SK-N-SH treated with all-trans-retinoic acid at 6 μM for 48 hours (cell line): Measurements from ENCODE around the gene CALN1.

Experiments used
- ARNTL ChIP-seq: fragments of 450-650 bp; formaldehyde crosslinking; IDR thresholded peaks from 2 replicates; pipeline ENCODE4 v1.5.0; 2020; ENCODE audit warnings: low read depth, mild to moderate bottlenecking, moderate library complexity, borderline replicate concordance
- BACH2 ChIP-seq: fragments of 250-450 bp; sonication (Bioruptor Pico); IDR thresholded peaks from 2 replicates; pipeline ENCODE4 v1.9.0; 2021; ENCODE audit warnings: mild to moderate bottlenecking, borderline replicate concordance
- ESRRG ChIP-seq: fragments of 250-450 bp; sonication (Bioruptor Pico); IDR thresholded peaks from 2 replicates; pipeline ENCODE4 v1.6.1; 2021; ENCODE audit warnings: mild to moderate bottlenecking
- TCF4 ChIP-seq: fragments of 250-450 bp; sonication (Bioruptor Pico); IDR thresholded peaks from 2 replicates; pipeline ENCODE4 v1.8.0; 2021; ENCODE audit warnings: mild to moderate bottlenecking, moderate library complexity, borderline replicate concordance
- ZC3H10 ChIP-seq: fragments of 250-450 bp; sonication (Bioruptor Pico); IDR thresholded peaks from 2 replicates; pipeline ENCODE4 v1.5.1; 2021; ENCODE audit warnings: mild to moderate bottlenecking, moderate library complexity
- ZNF565 ChIP-seq: fragments of 450-650 bp; formaldehyde crosslinking; conservative IDR thresholded peaks from 2 replicates; pipeline ENCODE4 v1.5.0; 2020; ENCODE audit warnings: low read depth, mild to moderate bottlenecking, moderate library complexity
- TF ChIP-seq, protein P1 (sequence below): fragments of 250-450 bp; sonication (Bioruptor Pico); IDR thresholded peaks from 2 replicates; pipeline ENCODE4 v1.5.1; 2020; ENCODE audit warnings: low read depth, mild to moderate bottlenecking, moderate library complexity
- TF ChIP-seq, protein P2 (sequence below): fragments of 250-450 bp; sonication (Bioruptor Pico); IDR thresholded peaks from 2 replicates; pipeline ENCODE4 v1.8.0; 2020; ENCODE audit warnings: mild to moderate bottlenecking, moderate library complexity, borderline replicate concordance

DNA sequence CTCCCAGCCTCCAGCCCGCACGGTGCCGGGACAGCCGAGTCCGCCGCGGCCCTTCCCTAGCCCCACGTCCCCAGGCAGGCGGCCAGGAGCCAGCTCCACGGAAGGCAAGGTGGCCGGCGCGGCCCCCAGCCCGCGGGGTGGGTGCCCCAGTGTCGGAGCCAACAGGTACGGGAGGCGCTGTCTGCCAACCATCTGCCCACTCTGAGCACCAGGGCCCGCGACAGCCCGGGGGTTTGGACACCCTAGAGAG lies 75.8 kb downstream of the CALN1 start:
- TF ChIP-seq ZNF565 (CRISPR knock-in tag) (no peak), ARNTL (CRISPR knock-in tag) (no peak), ZC3H10 (CRISPR knock-in tag) (no peak), ESRRG (CRISPR knock-in tag) (no peak), BACH2 (CRISPR knock-in tag) (no peak), TCF4 (CRISPR knock-in tag) (no peak)
- TF ChIP-seq, protein P1, sequence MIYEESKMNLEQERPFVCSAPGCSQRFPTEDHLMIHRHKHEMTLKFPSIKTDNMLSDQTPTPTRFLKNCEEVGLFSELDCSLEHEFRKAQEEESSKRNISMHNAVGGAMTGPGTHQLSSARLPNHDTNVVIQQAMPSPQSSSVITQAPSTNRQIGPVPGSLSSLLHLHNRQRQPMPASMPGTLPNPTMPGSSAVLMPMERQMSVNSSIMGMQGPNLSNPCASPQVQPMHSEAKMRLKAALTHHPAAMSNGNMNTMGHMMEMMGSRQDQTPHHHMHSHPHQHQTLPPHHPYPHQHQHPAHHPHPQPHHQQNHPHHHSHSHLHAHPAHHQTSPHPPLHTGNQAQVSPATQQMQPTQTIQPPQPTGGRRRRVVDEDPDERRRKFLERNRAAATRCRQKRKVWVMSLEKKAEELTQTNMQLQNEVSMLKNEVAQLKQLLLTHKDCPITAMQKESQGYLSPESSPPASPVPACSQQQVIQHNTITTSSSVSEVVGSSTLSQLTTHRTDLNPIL: no peak
- TF ChIP-seq, protein P2, sequence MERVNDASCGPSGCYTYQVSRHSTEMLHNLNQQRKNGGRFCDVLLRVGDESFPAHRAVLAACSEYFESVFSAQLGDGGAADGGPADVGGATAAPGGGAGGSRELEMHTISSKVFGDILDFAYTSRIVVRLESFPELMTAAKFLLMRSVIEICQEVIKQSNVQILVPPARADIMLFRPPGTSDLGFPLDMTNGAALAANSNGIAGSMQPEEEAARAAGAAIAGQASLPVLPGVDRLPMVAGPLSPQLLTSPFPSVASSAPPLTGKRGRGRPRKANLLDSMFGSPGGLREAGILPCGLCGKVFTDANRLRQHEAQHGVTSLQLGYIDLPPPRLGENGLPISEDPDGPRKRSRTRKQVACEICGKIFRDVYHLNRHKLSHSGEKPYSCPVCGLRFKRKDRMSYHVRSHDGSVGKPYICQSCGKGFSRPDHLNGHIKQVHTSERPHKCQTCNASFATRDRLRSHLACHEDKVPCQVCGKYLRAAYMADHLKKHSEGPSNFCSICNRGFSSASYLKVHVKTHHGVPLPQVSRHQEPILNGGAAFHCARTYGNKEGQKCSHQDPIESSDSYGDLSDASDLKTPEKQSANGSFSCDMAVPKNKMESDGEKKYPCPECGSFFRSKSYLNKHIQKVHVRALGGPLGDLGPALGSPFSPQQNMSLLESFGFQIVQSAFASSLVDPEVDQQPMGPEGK (CRISPR knock-in tag): no peak
